Amniotic stem cell (primary cell): ENCODE results near the gene NAALADL2.
"Not testable (repeated sequence)": the region's sequence is repeated elsewhere in the genome, so short reads cannot be mapped to it uniquely, and the experiment has no call there.

Experiments
- DNase-seq: peaks from one replicate; lab custom pipeline; 2025; lab: John Stamatoyannopoulos, UW

NAALADL2 gene

DNA sequence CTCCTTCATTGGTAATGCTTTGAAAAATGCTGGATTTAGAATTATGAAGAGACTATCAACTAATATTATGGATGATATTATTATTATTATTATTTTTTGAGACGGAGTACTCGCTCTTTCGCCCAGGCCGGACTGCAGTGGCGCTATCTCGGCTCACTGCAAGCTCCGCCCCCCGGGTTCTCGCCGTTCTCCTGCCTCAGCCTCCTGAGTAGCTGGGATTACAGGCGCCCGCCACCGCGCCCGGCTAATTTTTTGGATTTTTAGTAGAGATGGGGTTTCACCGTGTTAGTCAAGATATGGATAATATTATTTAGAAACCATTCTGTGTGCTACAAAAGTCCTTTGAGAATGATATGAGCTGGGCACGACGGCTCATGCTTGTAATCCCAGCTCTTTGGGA lies 512.1 kb downstream of the NAALADL2 start:
- DNase-seq = not testable (repeated sequence)

DNA sequence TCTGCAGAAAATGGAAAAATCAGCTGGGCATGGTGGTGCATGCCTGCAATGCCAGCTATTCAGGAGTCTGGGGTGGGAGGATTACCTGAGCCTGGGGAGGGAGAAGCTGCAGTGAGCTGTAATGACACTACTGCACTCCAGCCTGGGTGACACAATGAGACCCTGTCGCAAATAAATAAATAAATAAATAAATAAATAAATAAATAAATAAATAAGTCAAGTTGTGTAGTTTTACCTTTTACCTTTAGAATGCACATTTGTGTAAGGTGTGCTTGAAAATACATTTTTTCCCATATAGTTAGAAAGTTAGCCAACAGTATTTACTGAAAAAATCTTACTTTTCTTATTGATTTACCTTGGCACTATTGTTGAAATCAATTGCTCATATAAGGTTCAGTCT lies 515.6 kb downstream of the NAALADL2 start:
- DNase-seq = no peak

DNA sequence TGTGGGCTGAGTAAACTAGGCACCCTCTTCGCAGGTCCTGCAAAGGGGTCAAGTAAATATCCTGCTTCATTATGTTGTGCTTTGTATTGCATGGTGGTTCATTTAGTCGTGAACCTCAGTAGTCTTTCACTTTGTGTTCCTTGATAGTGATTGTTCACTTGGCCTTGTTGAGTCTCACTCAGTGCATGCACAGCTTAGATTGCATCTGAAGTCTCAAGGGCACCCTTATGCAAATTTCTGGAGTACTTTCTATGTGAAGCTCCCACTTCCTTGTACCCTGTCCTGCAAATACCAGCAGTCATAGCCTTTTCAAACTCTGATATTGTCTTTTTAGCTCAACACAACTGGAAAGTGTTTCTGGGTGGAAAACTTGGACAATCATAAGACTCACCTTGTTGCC lies 519.2 kb downstream of the NAALADL2 start:
- DNase-seq = no peak

DNA sequence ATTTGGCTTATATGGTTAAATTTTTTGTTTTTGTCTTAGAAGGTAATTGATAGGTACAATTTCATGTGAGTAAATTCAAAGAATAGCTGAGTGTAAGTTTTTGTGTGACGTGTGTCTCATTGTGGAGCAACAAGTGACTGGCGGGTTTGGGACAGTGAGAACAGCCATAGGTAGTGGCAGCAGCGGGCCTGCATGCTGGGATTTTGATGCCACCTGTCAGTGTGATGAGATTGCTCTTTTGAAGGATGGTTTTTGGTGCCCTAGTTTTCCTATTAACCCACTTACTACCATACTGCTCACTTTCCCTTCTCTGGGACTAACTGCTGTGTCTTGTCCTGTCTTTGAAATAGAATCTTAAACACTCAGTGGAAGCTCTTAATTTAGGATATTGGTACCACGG lies 522.6 kb downstream of the NAALADL2 start:
- no peak for DNase-seq

DNA sequence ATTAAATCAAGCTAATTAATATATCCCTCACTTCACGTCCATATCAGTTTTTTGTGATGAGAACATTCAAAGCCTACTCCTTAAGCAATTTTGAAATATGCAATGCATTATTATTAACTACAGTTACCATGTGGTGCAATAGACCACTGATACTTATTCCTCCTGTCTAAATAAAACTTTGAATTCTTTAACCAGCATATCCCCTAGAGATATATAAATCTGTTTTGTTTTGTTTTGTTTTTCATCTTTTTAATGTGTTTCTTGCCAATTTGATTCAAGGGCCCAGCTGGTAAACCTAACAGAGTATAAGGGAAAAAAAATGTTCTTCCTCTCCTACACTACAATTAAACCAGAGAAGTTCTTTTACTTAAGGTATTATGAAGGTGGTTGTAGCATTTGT lies 524.2 kb downstream of the NAALADL2 start:
- no peak for DNase-seq

DNA sequence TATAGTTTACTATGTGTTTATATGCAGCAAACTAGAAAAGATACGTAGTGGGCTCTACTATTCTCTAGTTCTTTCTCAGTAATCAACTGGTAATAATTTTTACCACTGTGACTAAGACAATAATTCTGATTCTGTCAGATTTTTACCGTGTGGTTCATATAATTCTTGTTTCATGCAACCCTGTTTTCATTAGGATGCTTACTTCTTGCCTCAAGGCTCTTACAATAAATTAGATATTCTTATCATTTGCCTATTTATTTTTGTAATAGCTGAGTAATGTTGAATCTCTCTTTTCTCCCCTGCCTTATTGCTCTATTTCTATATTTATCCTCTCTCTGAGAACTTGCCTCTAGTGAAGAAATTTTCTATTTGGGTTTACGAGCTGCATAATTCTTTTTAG lies 524.7 kb downstream of the NAALADL2 start:
- no peak for DNase-seq

DNA sequence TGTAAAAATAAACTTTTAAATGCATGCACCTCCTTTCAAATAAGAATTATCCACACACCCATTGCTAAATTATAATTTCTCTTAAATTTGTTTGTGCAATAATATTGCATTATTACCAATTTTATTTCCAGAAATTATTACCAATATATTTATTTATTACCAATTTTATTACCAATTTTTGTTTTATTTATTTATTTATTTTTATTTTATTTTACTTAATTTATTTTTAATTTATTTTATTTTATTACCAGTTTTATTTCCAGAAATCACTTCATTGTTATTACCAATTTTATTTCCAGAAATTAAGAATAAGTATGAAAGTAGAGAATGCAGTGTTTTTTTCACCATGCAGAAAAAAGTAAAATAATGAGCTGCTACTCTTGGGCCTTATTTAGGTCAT lies 525.4 kb downstream of the NAALADL2 start:
- no peak for DNase-seq

DNA sequence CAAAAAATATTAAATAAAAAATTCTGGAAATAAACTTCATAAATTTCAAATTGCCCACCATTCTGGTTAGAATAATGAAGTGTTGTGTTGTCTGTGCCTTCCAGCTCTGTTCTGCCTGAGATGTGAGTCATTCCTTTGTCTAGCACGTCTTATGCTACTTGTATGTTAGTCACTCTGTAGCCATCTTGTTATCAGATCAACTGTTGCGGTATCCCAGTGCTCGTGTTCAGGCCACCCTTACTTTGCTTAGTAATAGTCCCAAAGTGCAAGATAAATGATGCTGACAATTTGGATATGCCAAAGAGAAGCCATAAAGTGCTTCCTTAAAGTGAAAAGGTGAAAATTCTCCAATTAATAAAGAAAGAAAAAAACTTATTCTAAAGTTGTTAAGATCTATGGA lies 527.5 kb downstream of the NAALADL2 start:
- peak; percentile 80 for DNase-seq

DNA sequence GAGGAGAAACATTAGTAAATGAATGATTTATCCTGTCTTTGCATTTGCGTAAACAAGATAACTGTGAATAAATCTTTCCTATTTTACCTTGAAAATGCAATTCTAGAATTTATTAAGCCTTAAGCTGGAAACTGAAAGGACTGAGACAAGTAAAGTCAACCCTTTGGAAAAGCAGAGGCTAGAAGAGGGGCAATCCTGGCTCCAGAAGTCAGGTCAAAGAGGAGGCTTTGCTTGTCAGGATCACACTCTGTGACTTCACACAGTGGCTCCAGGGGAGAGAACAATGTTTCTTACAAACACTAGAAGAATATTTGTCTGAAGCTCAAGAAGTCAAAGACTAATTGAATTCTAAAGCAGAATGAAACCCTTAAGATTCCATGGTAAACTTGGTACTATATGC lies 530.4 kb downstream of the NAALADL2 start:
- DNase-seq = no peak

DNA sequence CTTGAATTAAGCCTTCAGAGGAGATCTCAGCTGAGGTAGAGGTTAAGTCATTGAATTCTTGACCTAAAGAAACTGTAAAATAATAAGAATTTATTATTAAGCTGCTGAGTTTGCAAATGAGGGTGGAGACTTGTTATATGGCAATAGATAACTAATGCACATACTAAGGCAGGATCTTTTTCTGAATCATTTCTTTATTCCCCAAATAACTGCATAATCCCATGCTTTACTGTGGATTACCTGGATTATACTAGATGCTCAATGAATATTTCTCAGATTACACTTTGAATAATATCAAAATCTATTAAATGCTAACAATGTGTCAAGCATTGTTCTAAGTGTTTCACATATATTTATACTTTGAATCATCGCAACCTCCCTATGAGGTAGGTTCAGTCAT lies 532.5 kb downstream of the NAALADL2 start:
- DNase-seq = no peak

DNA sequence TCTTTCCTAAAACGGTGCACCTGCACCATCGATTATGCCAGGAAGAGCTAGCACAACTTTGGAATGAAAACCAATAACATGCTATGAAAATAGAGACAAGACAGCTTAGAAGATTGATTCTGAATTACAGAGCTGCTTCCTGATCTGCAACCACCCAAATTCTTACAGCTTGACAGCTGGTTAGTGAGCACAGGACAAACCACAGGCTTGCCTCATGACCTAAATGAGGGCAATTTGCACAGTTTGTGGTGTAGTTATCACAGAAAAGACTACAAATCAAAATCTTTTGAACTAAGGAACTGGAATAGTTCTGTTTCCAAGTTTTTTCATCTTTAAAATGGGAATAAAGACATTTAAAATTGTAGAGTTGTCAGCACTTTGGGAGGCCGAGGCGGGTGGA lies 533.5 kb downstream of the NAALADL2 start:
- no peak for DNase-seq

DNA sequence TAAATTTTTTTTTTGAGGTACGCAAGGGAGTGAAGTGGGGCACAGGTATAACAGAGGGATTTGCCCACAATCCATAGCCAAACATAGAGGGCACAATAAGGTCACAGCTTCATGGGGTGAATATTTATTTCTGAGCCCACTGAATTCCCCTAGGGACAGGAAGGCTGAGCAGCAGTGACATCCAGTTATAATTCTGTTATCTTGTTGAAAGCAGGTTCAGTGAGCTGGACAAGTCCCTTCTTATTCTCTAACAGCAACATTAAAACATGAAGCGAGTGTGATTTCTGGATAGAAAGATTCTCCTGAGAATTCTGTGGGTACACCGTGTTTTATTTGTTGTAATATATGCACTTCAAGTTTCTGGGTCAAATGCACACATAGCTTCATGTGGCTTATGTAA lies 538.2 kb downstream of the NAALADL2 start:
- no peak for DNase-seq

DNA sequence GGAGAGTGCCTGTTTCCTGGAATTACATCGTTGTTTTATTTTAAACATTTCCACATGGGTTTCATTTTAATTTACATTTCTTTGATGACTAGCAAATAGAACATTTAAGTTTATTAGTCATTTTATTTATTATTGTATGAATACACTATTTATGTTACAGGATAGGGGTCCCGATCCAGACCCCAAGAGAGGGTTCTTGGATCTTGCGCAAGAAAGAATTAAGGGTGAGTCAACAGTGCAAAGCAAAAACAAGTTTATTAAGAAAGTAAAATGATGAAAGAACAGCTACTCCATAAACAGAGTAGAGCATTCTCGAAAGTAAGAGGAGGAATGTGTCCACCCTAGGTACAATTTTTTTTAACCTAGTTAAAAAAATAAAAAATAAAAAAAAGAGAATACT lies 539.5 kb downstream of the NAALADL2 start:
- no peak for DNase-seq

DNA sequence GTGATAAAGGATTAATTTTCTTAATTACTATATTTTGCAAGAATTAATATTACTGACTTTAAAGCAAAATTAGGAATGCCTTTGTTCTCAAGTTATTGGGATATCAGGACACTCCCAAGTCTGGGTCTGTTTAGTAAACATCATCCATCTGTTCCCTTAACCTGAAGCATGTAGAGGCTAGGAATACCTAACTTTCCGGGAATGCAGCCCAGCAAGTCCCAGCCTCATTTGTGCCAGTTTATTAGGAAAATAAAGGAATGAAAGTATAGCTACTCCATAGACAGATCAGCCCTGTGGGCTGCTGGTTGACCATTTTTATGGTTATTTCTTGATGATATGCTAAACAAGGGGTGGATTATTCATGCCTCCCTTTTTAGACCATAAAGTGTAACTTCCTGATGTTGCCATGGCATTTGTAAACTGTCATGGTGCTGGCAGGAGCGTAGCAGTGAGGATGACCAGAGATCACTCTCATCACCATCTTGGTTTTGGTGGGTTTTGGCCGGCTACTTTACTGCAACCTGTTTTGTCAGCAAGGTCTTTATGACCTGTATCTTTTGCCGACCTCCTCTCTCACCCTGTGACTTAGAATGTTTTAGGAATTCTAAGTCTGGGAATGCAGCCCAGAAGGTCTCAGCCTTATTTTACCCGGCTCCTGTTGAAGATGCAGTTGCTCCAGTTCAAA lies 540.2 kb downstream of the NAALADL2 start:
- no peak for DNase-seq

DNA sequence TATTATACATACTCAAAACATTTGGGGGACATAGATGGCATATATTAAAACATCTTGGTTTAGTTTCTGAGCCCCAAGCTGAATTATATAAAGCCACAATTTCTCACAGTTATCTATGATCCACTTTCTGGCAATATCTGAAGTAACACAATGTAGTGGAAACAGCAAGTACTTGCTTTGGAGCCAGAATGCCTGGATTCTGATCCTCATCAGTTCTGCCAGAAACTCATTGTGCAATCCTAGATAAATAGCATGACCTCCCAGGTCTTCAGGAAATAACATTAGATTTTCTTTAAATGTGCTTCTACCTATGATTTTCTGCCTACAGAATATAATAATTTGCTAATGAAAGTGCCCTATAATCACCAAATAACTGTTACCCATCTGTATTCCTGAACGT lies 544.9 kb downstream of the NAALADL2 start:
- DNase-seq = no peak

DNA sequence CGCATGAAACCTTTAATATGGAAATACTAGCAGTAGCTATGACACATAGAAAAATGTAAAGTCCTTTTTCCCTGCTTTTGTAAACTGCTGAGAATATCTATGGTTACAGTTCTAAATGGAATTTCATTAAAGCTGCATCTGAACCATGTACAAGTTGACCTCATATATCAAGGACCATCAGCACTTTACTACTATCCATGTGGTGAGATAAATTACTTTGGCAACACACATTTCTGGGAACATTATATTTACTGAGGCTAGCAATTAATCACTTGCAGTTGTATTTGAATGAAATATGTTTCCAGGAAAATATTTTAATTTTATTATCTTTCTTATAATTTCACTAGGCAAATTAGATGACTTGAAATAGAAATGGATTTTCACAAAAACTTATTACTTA lies 545.5 kb downstream of the NAALADL2 start:
- DNase-seq = no peak

DNA sequence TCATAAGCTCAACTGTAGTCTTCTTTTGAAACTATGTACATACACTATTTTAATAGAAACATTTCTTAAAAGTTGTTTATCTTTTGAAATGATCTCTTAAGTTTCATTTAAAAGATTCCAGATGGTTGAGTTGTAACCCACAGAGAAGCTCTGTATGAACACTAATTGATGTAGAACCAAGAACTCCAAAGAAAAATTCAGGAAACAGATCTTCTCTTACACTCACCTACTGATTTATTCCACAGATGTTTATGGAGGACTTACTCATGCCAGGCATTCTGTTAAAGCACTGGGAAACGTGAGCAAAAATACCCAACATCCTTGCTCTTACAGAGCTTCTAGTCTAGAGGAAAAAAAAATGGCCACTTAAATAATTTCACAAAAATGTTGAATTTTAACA lies 551.1 kb downstream of the NAALADL2 start:
- no peak for DNase-seq

DNA sequence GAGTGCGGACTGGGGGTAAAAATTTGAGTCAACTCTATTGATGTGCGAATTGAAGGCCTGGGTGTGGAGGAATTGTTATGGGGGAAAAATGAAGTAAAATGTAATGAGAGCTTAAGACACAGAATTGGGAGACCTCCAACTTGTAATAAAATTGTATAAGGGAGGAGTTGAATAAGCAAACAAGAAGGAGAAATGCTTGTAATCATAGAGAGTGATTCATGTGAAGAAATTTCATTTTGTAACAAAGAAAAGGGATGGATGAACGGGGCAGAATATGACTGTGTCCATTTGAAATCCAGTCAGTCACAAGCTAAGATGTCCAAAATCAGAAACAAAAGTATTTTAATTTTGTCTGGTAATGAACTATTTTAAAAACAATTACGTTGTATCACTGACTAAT lies 552.3 kb downstream of the NAALADL2 start:
- DNase-seq = no peak

DNA sequence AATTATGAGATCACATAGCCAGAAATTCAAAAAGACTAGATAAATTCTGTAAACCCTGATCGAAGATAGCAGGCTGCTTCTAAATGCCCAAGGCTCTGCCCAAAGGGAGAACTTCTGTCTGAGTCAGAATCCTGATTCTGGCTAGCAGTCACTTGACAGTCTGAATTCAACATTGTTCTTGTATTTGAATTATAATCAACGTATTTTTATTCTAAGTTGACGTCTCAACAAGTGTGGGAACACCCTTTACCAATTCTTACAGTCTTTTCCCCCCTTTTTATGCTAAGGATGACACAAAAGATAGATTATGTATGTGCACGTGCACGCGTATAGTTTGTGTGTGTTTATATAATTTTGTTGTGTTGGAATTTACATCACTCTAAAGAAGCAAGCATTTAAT lies 552.8 kb downstream of the NAALADL2 start:
- no peak for DNase-seq

DNA sequence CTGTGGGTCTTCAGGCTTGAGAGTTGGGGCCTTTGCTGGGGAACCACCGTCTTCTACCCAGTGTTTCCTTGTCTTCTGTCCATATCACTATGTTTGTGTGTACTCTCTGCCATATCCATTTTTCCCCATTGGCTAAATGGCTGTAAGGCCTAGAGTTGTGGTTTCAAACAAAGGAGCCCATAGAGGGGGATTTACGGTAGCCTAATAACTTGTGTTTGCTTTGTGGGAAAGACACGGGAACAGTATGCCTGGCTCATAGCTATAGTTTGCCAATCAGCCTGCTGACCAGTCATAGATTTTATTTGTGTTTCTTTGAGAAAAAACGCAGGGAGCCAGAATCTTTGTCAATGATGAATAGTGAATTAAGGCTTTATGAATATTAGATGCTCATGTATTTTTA lies 554.8 kb downstream of the NAALADL2 start:
- no peak for DNase-seq

DNA sequence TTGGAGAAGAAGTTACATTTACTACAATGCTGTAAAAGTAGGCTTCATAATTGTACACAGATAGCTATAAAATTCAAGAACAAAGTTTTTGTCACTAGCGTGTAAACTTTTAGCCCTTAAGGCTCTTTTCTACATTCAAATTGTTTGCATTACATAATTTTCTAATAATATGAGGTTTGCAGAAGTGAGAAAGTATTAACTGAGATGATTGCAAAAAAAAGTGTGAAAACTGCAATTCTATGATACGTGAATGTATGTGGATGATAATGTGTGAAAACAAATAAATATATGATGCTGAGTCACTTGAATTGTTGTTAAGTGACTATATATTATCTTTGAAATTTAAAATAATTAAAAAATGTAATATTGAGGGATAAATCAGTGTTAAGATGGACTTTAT lies 557.5 kb downstream of the NAALADL2 start:
- no peak for DNase-seq

DNA sequence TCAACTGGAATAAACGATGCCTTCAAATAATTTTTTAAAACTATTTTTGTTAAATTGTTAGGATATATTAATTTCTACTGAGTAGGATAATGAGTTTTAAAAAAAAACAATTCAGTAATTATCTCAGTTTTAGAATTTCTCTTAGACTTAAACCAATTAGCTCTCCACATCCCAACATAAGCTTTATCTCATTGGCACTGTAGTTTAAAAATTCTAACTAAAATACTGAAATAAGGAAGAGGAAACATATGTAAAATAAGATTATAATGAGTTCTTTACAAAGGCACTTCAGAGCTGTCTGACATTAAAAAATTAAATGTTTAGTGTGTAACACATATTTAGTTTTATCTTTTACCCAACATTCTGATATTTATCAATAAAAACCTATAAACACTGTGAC lies 558.3 kb downstream of the NAALADL2 start:
- DNase-seq = no peak

DNA sequence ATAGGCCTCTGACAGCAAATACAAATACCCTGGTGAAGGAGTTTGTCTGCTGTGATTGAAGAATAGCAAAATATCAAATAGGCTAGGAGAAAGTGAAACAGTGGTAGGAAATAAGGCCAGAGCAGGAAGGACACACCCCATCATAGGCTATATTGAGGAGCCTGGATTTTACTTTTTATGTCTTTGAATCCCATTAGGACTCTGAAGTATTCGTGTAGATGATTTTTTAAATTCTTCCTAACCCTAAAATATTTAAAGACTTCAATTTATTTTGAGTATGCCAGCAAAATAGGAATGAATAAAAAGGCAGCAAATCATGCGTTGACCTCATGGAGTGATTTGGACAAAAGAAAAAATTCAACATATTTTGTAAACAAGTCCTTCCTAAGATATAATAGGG lies 562.8 kb downstream of the NAALADL2 start:
- DNase-seq = no peak

DNA sequence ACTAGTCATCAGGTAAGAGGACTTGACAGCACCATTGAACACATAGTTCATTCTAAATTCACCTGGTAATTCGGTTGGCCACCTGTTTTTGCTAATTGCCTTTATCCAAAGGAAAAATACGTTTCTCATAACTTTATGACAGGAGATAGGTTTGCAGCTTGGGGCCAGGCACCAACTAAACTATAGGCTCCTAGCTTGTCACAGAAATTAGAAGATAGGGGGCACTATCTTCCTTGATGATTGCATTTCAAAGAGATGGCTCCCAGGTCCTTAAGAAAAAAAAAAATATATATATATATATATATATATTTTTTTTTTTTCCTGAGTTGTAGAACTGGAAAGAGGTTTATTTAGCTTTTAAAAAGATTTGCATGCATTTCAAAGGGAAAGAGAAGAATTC lies 563.6 kb downstream of the NAALADL2 start:
- DNase-seq = no peak

DNA sequence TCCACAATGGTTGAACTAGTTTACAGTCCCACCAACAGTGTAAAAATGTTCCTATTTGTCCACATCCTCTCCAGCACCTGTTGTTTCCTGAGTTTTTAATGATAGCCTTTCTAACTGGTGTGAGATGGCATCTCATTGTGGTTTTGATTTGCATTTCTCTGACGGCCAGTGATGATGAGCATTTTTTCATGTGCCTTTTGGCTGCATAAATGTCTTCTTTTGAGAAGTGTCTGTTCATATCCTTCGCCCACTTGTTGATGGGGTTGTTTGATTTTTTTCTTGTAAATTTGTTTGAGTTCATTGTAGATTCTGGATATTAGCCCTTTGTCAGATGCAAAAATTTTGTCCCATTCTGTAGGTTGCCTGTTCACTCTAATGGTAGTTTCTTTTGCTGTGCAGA lies 564.7 kb downstream of the NAALADL2 start:
- DNase-seq = not testable (repeated sequence)
